Tibial artery (tissue), 4 donors: ENCODE data around the gene SART1.
A peak's percentile ranks its signal among the peaks of the same experiment; 100 is the strongest.

Experiments used
- DNase-seq, 2 donors: peaks; one replicate each; pipeline ENCODE4 v3.0.0-alpha.2; 2019
- H3K27ac ChIP-seq, 2 donors: fragments of 200-600 bp; sonication (generic) in 1 of 2; 1 replicate in 1 of 2; 2 replicates in 1 of 2; pipeline ENCODE4 v1.5.1; 2018 to 2019; ENCODE audit warnings: mild to moderate bottlenecking in 1 of 2
- H3K27me3 ChIP-seq, 2 donors: fragments of 200-600 bp; sonication (generic) in 1 of 2; one replicate each; pipeline versions ENCODE4 v1.5.1 to v1.6.0; 2016 to 2019
- H3K36me3 ChIP-seq, 3 donors: fragments of 200-600 bp; sonication (generic) in 2 of 3; one replicate each; pipeline ENCODE4 v1.5.1; 2016 to 2019; ENCODE audit warnings: mild to moderate bottlenecking in 2 of 3
- H3K4me1 ChIP-seq, 4 donors: fragments of 200-600 bp; sonication (generic) in 2 of 4; 1 replicate in 3 of 4; 2 replicates in 1 of 4; pipeline ENCODE4 v1.5.1; 2016 to 2019
- H3K4me3 ChIP-seq, 2 donors: fragments of 200-600 bp; sonication (generic) in 1 of 2; 1 replicate in 1 of 2; 2 replicates in 1 of 2; pipeline ENCODE4 v1.5.1; 2018 to 2019; ENCODE audit warnings: mild to moderate bottlenecking in 2 of 2
- H3K9me3 ChIP-seq, 3 donors: fragments of 200-600 bp; sonication (generic) in 1 of 3; one replicate each; pipeline ENCODE4 v1.5.1; 2016 to 2019
- intact Hi-C: fragments of 100-400 bp; cut with DNase I; formaldehyde crosslinking; loops from one replicate; pipeline ENCODE4 v1.15.0; 2023; ENCODE audit warnings: low total_unique reads
- TF ChIP-seq, protein P1 (sequence below), 2 experiments: fragments of 200-600 bp in 1 of 2; fragments of 450-650 bp in 1 of 2; IDR thresholded peaks; one replicate each; pipeline ENCODE4 v1.5.1; 2017 to 2019; ENCODE audit warnings: antibody characterized with exemption in 2 of 2, mild to moderate bottlenecking in 1 of 2, moderate library complexity in 1 of 2

The SART1 gene

GRCh38 chr11:65917077-65917433 is 44.5 kb upstream of the SART1 start:
- intact Hi-C loops = loop anchor here (2.0 kb wide), 1 partner anchor 28 kb away; the partner anchor contains the start of gene FIBP
- Histone ChIP-seq H3K4me1 (peaks cover 14 to 68% (median 56%) of the 10 kb centered on the region in 4 donors), H3K9me3 (no peaks in the 10 kb centered on the region), H3K4me3 (peak overlapping the region; percentile 87 to 92), H3K27me3 (no peaks in the 10 kb centered on the region), H3K36me3 (peaks cover 4 to 11% (median 6%) of the 10 kb centered on the region in 3 donors), H3K27ac (peak overlapping the region; percentile 94 to 96)
- DNase-seq = no peak
- TF ChIP-seq, protein P1, sequence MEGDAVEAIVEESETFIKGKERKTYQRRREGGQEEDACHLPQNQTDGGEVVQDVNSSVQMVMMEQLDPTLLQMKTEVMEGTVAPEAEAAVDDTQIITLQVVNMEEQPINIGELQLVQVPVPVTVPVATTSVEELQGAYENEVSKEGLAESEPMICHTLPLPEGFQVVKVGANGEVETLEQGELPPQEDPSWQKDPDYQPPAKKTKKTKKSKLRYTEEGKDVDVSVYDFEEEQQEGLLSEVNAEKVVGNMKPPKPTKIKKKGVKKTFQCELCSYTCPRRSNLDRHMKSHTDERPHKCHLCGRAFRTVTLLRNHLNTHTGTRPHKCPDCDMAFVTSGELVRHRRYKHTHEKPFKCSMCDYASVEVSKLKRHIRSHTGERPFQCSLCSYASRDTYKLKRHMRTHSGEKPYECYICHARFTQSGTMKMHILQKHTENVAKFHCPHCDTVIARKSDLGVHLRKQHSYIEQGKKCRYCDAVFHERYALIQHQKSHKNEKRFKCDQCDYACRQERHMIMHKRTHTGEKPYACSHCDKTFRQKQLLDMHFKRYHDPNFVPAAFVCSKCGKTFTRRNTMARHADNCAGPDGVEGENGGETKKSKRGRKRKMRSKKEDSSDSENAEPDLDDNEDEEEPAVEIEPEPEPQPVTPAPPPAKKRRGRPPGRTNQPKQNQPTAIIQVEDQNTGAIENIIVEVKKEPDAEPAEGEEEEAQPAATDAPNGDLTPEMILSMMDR (IDR thresholded peaks at IDR 0.05) = no peak

GRCh38 chr11:65917434-65918210 is 43.9 kb upstream of the SART1 start:
- Histone ChIP-seq H3K9me3 (no peaks in the 10 kb centered on the region), H3K4me1 (peaks cover 14 to 62% (median 53%) of the 10 kb centered on the region in 4 donors), H3K36me3 (peaks cover 10 to 17% (median 12%) of the 10 kb centered on the region in 3 donors), H3K27me3 (no peaks in the 10 kb centered on the region), H3K27ac (peak overlapping the region; percentile 94 to 96), H3K4me3 (peak overlapping the region; percentile 87 to 92)
- no peak for DNase-seq
- intact Hi-C loops = loop anchor here (2.0 kb wide), 2 partner anchors 29 to 59 kb away; partner anchors contain the start of genes CFL1 and FIBP
- TF ChIP-seq, protein P1 (IDR thresholded peaks at IDR 0.05) = no peak

DNA sequence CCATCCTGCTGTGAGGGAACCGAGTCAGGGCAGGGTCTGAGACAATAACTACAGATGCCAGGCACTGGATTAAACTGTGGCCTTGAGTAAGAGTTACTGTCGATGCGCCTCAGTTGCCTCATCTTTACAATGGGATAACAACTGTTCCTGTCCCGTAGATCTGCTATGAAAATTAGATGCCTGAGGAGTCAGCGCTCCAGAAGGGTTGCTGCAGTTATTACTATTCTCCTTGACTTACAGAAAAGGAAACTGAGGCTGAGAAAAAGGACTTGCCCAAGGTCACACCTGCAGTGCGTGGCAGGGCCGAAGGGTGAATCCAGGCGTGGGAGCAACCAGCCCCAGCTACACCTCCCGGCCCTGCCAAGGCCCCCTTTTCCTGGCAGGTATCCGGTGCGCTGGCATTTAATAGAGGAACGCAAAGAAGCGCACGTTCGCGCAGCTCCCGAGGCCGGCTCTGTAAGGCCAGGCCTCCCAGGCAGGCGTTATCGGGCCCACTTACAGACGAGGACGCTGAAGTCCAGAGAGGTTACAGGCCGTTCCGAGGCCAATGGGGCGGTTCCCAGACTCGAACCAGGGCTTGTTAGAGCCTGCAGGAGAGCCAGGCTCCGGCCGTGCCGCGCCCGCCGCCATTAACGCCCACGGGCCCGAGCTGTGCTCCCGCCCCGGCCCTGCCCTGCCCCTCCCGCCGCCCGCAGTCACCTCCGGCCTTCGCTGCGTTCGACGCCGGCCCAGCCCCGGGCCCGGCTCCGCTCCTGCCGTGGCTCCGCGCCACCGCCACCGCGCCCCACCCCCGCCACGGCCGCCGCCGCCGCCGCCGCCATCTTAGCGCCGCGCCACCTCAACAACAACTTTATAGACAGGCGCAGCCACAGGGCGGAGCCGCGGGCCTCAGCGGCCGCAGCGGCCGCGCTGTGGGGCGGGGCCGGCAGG is 43.1 kb upstream of the SART1 start, which contains the start of gene C11orf68:
Gene C11orf68, minus strand, starts transcription at position 852 of the 930 bp plus-strand sequence. Its CDS starts 31 bp downstream, at position 821.
- Histone ChIP-seq H3K36me3 (peaks cover 13 to 25% (median 20%) of the 10 kb centered on the region in 3 donors), H3K4me3 (peak within 1 kb of the TSS; percentile 89 to 92), H3K27ac (peak within 1 kb of the TSS; percentile 94 to 96), H3K9me3 (no peaks in the 10 kb centered on the region), H3K27me3 (no peaks in the 10 kb centered on the region), H3K4me1 (peaks cover 14 to 56% (median 53%) of the 10 kb centered on the region in 4 donors)
- DNase-seq = peak in 1 of 2 donors; percentile 43
- intact Hi-C loops = loop anchor here (2.0 kb wide), 1 partner anchor 60 kb away; the partner anchor contains the start of gene CFL1
- TF ChIP-seq, protein P1 (IDR thresholded peaks at IDR 0.05) = no peak

DNA sequence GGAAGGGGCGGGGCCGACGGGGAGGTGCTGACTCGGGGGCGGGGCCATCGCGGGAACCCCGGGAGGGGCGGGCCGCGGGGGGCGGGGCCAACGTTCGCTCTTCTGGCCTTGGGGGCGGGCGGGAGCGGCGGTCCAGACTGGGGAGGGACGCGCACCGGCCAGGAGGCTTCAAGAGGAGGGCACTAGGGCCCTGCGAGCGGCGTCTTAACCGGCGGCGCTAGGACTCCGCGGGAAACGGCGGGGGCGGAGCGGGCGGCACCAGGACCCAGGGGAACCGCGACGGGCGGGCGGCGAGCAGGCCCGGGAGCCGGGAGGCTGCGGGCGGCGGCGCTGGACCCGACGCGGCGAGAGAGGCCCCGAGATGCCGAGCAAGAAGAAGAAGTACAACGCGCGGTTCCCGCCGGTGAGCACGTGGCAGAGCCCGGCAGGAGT is 42.4 kb upstream of the SART1 start, which contains the start of gene DRAP1:
Gene DRAP1, plus strand, starts transcription at position 286 of the 432 bp plus-strand sequence. Its CDS starts 76 bp downstream, at position 362.
- H3K27me3 ChIP-seq = no peaks in the 10 kb centered on the region
- H3K36me3 ChIP-seq = peaks cover 13 to 30% (median 20%) of the 10 kb centered on the region in 3 donors
- H3K27ac ChIP-seq = peak within 1 kb of the TSS; percentile 94 to 96
- H3K4me1 ChIP-seq = peaks cover 14 to 55% (median 53%) of the 10 kb centered on the region in 4 donors
- intact Hi-C loops = loop anchor here (2.0 kb wide), 1 partner anchor 60 kb away; the partner anchor contains the start of gene CFL1
- H3K9me3 ChIP-seq = no peaks in the 10 kb centered on the region
- peak; percentile 98 to 99 for DNase-seq
- peak within 1 kb of the TSS; percentile 89 to 92 for H3K4me3 ChIP-seq
- TF ChIP-seq, protein P1 (IDR thresholded peaks at IDR 0.05) = no peak
